Measurements from ENCODE around the gene RAB21.
"Not testable (repeated sequence)": the region's sequence is repeated elsewhere in the genome, so short reads cannot be mapped to it uniquely, and the experiment has no call there.

The RAB21 gene

DNA sequence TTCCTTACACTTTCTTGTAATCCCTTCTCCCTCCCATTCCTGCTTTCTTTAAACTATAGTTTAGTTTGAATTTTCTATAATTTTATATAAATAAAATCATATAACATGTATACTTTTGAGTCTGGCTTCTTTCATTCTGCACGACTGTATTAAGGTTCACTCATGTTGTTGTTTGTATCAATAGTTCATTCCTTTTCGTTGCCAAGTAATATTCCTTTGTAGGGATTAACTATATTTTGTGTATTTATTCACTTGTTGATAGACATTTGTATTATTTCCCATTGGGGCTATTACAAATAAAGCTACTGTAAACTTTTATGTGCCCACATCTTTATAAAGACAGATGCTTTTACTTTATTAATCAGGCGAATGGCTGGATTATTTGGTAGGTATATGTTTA lies 45.5 kb downstream of the RAB21 start:
- no peak for DNase-seq

DNA sequence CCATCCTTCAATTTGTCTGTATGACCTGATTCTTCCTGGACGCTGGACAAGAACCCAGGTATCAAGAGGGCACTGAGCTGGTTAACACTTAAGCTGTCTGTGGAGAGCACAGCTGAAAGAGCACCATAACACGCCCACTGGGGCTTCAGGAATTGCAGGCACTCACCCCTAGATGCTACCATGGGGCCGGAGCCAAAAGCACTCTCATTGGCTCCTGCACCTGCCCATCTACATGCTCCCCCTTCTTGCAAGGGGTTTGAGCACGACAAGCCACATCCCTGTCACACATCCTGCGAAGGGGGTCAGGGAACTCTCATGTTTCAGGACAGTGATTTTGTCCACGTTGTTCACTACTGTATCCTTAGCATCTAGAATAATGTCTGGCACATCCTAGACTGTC lies 49.8 kb downstream of the RAB21 start:
- no peak for DNase-seq

DNA sequence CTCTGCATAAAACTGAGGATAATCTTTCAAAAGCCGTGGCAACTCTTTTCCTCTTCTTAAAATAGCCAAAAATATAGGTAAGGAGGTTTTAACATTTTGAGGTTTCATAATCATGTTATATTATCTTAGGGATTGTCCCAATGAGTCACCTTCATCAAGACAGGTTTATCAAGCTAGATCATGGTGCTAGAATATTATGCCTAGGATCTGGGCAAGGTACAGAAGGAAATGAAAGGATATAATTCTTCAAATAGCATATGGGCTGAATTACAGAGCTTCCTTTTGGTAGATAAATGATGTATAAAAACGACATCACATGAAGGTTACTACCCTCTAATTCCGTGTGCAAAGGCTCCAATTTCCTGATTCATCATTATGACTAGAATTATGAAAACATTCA lies 56.3 kb downstream of the RAB21 start:
- no peak for DNase-seq

DNA sequence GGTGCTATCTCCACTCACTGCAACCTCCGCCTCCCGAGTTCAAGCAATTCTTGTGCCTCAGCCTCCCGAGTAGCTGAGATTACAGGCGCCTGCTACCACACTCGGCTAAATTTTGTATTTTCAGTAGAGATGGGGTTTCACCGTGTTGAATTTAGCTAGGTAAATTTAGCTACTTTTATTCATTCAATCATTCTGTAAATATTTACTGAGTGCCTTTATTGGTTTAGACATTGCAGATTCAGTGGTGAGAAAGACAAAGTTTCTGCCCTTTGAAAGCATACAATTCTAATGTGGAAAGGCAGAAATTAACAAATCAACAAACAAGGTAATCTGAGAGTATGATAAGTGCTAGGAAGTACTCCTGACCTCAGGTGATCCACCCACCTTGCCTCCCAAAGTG lies 60.6 kb downstream of the RAB21 start:
- not testable (repeated sequence) for DNase-seq

DNA sequence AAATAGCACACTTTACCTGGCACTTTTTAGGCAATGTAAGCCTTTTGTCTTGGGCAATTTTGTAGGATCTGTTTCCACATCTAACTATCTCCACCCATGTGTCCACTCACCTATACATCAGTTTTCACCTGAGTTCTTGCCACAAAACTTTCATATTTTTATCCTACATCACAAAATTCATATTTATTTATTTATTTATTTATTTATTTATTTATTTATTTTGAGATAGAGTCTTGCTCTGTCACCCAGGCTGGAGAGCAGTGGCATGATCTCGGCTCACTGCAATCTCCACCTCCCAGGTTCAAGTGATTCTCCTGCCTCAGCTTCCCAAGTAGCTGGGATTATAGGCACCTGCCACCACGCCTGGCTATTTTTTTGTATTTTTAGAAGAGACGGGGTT lies 67.4 kb downstream of the RAB21 start:
- not testable (repeated sequence) for DNase-seq

DNA sequence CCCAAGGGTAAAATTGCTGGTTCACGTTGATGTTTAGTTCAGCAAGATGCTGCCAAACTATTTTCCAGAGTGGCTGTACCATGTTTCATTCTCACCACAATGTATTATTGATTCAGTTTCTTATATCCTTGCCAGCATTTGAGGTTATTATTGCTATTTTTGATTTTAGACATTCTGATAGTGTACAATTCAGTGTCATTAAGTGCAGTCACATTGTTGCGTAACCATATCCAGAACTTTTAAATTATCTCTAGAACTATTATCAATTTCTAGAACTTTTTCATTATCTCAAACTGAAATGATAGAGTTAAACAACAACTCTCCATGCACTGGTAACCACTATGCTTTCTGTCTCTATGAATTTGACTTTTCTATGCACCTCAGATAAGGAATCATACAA lies 74.2 kb downstream of the RAB21 start:
- DNase-seq: no peak

DNA sequence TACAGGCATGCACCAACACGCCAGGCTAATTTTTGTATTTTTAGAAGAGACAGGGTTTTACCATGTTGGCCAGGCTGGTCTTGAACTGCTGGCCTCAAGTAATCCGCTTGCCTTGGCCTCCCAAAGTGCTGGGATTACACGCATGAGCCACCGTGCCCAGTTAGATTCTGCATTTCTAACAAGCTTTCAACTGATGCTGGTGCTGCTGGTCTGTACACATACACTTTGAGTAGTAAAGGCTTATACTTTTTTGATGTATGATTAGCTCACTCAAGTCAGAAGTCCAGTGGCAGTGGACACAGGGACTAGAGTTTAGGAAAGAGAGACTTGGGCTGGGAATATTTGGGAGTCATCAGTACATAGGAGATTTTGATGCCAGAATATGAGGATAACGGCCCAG lies 82.7 kb downstream of the RAB21 start:
- DNase-seq: no peak

DNA sequence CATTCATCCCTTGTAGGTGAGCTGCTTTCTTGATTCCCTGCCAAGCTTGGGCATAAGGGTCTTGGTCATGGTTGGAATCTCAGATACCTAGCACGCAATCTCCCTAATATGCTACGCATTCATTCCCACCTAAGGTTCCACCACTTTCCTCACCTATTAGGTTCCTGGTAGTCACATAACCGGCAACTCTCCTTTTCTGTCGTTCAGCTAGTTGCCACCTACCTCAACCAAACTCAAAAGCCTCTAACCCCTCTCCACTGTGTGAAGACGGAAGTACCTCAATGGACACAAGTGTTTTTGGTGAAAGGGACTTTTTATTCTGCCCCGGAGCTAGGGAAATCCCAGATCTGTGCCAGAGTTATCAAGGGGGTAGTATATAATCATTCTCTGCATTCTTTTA lies 83.6 kb downstream of the RAB21 start:
- no peak for DNase-seq

DNA sequence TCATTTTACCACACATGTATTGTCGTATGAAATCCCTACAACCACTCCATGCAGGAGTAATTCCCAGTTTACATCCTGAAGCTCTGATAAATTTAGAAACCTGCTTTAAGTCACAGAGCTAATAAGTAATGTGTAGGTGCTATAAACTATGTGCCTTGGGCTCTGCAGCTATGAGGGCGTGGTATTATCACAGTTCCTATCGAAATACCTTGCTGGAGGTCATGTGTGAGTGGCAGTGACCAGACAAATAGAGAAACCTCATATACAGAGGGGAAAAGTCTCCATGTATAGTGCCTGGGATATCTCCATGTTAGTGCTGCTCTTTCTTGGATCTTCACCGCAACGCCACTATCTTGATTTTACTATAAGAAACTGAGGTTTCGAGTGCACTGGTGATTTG lies 84.0 kb downstream of the RAB21 start:
- DNase-seq: no peak

DNA sequence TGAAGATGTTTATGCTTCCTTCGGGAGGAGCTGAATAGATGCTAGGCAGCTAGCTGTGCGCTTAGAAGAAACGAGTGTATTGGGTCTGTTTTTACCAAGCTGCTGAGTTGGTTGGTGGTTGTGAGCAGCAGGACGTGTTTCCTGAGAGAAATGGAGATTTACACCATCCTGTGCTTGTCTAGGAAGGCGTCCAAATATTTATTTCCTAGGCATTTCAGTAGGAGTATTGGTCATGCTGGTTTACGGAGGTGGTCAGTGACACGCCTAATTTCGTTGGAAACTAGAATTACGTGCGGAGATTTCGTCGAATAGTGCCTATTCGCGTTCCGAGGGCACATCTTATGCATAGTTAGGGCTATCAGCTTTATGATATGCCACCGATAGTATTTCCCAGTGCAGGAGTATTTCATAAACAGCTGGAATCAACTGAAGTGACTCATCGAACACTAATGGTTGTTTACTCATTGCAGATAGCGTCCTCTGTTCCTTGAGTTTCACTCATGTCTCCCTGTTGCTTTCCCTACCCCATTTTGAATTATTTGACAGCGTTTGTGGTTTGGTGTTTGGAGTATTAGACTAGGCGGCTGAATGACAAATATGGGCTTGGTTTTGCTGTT lies 85.7 kb downstream of the RAB21 start:
- DNase-seq: no peak

DNA sequence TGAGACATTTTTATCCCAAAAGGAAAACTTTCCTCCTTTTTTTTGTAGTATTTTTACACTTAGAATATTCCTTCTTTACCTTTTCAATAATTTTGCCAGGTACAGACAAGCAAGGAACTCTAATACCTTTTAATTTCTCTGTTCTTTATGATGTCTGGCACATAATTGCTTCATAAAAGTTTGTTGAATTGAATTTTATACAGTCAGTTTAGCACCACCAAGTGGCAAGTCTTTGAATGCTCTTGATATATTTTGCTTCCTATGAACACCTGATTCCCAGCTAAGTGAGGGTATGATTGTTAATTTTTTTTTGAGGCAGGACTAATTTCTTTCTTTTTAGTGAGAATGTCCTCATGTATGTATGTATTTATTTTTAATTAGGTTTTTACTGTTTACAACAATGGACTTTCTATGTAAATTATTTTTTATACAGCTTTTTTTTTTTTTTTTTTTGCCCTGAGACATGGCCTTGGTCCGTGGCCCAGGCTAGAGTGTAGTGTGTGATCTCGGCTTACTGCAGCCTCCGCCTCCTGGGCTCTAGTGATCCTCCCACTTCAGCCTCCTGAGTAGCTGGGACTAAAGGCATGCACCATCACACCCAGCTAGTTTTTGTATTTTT lies 91.8 kb downstream of the RAB21 start:
- DNase-seq: no peak

DNA sequence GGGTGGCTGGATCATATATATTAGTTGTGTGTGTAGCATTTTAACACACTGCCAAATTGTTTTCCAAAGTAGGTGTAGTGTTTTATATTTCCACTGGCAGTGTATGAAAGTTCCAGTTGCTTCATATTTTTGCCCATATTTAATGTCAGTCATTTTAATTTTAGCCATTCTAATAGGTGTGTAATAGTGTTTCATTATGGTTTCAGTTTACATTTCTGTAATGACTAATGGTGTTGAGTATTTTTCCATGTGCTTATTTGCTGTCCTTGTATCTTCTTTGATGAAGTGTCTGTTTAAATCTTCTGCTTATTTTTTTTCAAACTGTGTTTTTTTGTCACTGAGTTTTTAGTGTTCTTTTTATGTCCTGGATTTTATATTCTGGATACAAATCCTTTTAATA lies 93.5 kb downstream of the RAB21 start:
- no peak for DNase-seq

DNA sequence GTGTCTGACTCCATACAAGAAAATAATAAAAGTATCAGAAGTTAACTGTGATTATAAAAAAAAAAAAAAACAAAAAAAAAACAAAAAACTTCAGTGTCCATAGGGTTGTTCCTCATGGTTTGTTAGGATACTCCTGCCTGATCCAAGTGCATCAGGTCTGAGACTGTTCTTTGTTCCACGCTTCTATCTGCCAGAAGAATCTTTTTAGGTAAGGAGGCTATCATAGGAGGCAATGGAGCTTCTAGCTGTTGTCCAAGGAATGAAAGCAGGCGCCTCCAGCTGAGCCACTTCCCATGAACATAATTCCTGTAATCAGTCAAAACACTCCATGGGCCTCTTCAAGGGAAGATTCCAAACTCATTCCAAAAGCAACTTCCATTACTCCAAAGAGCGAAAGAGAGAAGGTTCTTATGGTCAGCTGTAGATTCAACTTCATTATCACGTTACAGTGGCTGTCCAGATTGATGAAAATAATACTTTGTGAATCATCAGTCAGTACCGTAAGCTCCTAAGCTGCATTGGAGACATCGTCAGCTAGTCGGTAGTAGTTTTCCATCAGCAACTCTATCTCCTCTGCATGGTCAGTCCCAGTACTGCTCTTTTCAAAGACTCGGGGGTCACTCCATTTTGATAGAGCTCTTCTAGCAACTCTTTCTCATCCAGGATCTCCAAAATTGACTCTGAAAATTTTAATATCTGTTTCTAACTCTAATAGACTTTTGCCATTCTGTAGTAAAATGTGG lies 94.6 kb downstream of the RAB21 start:
- DNase-seq: no peak

Data from activated CD4-positive, alpha-beta T cell treated with anti-CD3 and anti-CD28 coated beads for 48 hours (primary cell).